SJSA1 (cell line): ENCODE results near the gene RYR2. TPM values are rescaled to one million over a fixed set of nuclear protein-coding genes. Genes with fewer than 3 reads are reported as not detected.
"Not testable (repeated sequence)": the region's sequence is repeated elsewhere in the genome, so short reads cannot be mapped to it uniquely, and the experiment has no call there.

Source experiments
- DNase-seq, 2 experiments: peaks; one replicate each; pipeline ENCODE4 v3.0.0-alpha.2; 2015 to 2020; ENCODE audit warnings: low spot score in 2 of 2, low read depth in 1 of 2
- H3K27ac ChIP-seq: fragments of 250-450 bp; sonication (Bioruptor Pico); 2 replicates; pipeline ENCODE4 v1.5.1; 2020; ENCODE audit warnings: mild to moderate bottlenecking, moderate library complexity
- H3K27me3 ChIP-seq: fragments of 250-450 bp; sonication (Bioruptor Pico); replicated peaks from 2 replicates; pipeline ENCODE4 v1.5.1; 2020; ENCODE audit warnings: mild to moderate bottlenecking, moderate library complexity
- H3K36me3 ChIP-seq: fragments of 250-450 bp; sonication (Bioruptor Pico); 2 replicates; pipeline ENCODE4 v1.5.1; 2020; ENCODE audit warnings: mild to moderate bottlenecking
- H3K4me1 ChIP-seq: fragments of 250-450 bp; sonication (Bioruptor Pico); replicated peaks from 2 replicates; pipeline ENCODE4 v1.6.1; 2021; ENCODE audit warnings: mild to moderate bottlenecking
- H3K4me3 ChIP-seq: fragments of 250-450 bp; sonication (Bioruptor Pico); 2 replicates; pipeline ENCODE4 v1.5.1; 2020; ENCODE audit warnings: mild to moderate bottlenecking
- H3K9me3 ChIP-seq: fragments of 250-450 bp; sonication (Bioruptor Pico); replicated peaks from 2 replicates; pipeline ENCODE4 v1.5.1; 2020; ENCODE audit warnings: mild to moderate bottlenecking
- total RNA-seq: library from RNA; depleted of rRNA; stranded (reverse); fragments of >200 nt; shearing (Covaris generic); gene quantifications from 2 replicates; pipeline ENCODE4 v1.2.3, GENCODE V29; 2014

Gene RYR2
- total RNA-seq, 1 experiment from 2014 or later: not detected

- no peak overlapping the region for H3K4me3 ChIP-seq
- H3K36me3 ChIP-seq: no peaks in the 10 kb centered on the region
- DNase-seq: no peak
These were observed 799.5 kb downstream of the RYR2 start for GRCh38 chr1:237841485-237841884.

GRCh38 chr1:237843516-237843915, 801.5 kb downstream of the RYR2 start:
- not testable (repeated sequence) for H3K4me3 ChIP-seq, H3K9me3 ChIP-seq, H3K36me3 ChIP-seq, H3K27ac ChIP-seq, H3K27me3 ChIP-seq, H3K4me1 ChIP-seq, DNase-seq

More at GRCh38 chr1:237841485-237841884, 799.5 kb downstream of the RYR2 start:
- no peak overlapping the region for H3K27ac ChIP-seq
- H3K9me3 ChIP-seq: 0 out of 2 replicates have a peak, but pooled peaks cover 3% of the 10 kb centered on the region
- no peaks in the 10 kb centered on the region for H3K4me1 ChIP-seq
- no peaks in the 10 kb centered on the region for H3K27me3 ChIP-seq

GRCh38 chr1:237851210-237851845, 809.3 kb downstream of the RYR2 start:
- no peaks in the 10 kb centered on the region for H3K4me1 ChIP-seq
- no peaks in the 10 kb centered on the region for H3K27me3 ChIP-seq
- DNase-seq: no peak
- peaks cover 3% of the 10 kb centered on the region for H3K9me3 ChIP-seq
- no peaks in the 10 kb centered on the region for H3K36me3 ChIP-seq
- H3K27ac ChIP-seq: no peak overlapping the region
- no peak overlapping the region for H3K4me3 ChIP-seq

- H3K36me3 ChIP-seq: no peaks in the 10 kb centered on the region
- H3K27me3 ChIP-seq: no peaks in the 10 kb centered on the region
- peaks cover 3% of the 10 kb centered on the region for H3K9me3 ChIP-seq
- H3K4me3 ChIP-seq: no peak overlapping the region
- DNase-seq: no peak
- no peak overlapping the region for H3K27ac ChIP-seq
- H3K4me1 ChIP-seq: no peaks in the 10 kb centered on the region
These were observed 810.4 kb downstream of the RYR2 start for GRCh38 chr1:237852342-237852741.

- H3K9me3 ChIP-seq: peaks cover 3% of the 10 kb centered on the region; the same call in 1 of the 2 replicates
- H3K27ac ChIP-seq: no peak overlapping the region
- no peaks in the 10 kb centered on the region for H3K4me1 ChIP-seq
- H3K4me3 ChIP-seq: no peak overlapping the region
- no peak for DNase-seq
- no peaks in the 10 kb centered on the region for H3K27me3 ChIP-seq
- H3K36me3 ChIP-seq: no peaks in the 10 kb centered on the region
These were observed 815.5 kb downstream of the RYR2 start for GRCh38 chr1:237857455-237857854.

GRCh38 chr1:237858992-237859391, 817.0 kb downstream of the RYR2 start:
- no peak overlapping the region for H3K4me3 ChIP-seq
- no peaks in the 10 kb centered on the region for H3K9me3 ChIP-seq
- no peak overlapping the region for H3K27ac ChIP-seq
- DNase-seq: no peak
- no peaks in the 10 kb centered on the region for H3K36me3 ChIP-seq
- H3K4me1 ChIP-seq: no peaks in the 10 kb centered on the region
- H3K27me3 ChIP-seq: no peaks in the 10 kb centered on the region

GRCh38 chr1:237861944-237862343, 820.0 kb downstream of the RYR2 start:
- no peaks in the 10 kb centered on the region for H3K36me3 ChIP-seq
- DNase-seq: no peak
- H3K4me3 ChIP-seq: no peak overlapping the region
- no peaks in the 10 kb centered on the region for H3K27me3 ChIP-seq
- H3K4me1 ChIP-seq: no peaks in the 10 kb centered on the region
- no peaks in the 10 kb centered on the region; the same call in 1 of the 2 replicates for H3K9me3 ChIP-seq
- H3K27ac ChIP-seq: no peak overlapping the region

- Histone ChIP-seq H3K9me3 (no peaks in the 10 kb centered on the region; the same call in 1 of the 2 replicates), H3K4me1 (no peaks in the 10 kb centered on the region), H3K36me3 (no peaks in the 10 kb centered on the region), H3K4me3 (no peak overlapping the region), H3K27me3 (no peaks in the 10 kb centered on the region), H3K27ac (no peak overlapping the region)
- no peak for DNase-seq
These were observed 821.2 kb downstream of the RYR2 start for GRCh38 chr1:237863234-237863633.

GRCh38 chr1:237864338-237865244, 822.6 kb downstream of the RYR2 start:
- Histone ChIP-seq H3K4me1 (no peaks in the 10 kb centered on the region), H3K4me3 (no peak overlapping the region)
- DNase-seq: no peak

GRCh38 chr1:237867380-237867888, 825.5 kb downstream of the RYR2 start:
- Histone ChIP-seq H3K36me3 (no peaks in the 10 kb centered on the region), H3K9me3 (no peaks in the 10 kb centered on the region; the same call in 1 of the 2 replicates), H3K4me1 (no peaks in the 10 kb centered on the region), H3K27me3 (no peaks in the 10 kb centered on the region), H3K4me3 (no peak overlapping the region), H3K27ac (no peak overlapping the region)
- no peak for DNase-seq

More at GRCh38 chr1:237864338-237865244, 822.6 kb downstream of the RYR2 start:
- no peaks in the 10 kb centered on the region; the same call in 1 of the 2 replicates for H3K9me3 ChIP-seq
- H3K36me3 ChIP-seq: no peaks in the 10 kb centered on the region
- H3K27ac ChIP-seq: no peak overlapping the region
- H3K27me3 ChIP-seq: no peaks in the 10 kb centered on the region

- Histone ChIP-seq H3K36me3 (no peaks in the 10 kb centered on the region), H3K4me3 (no peak overlapping the region), H3K9me3 (no peaks in the 10 kb centered on the region; the same call in 1 of the 2 replicates), H3K27ac (no peak overlapping the region), H3K4me1 (no peaks in the 10 kb centered on the region), H3K27me3 (no peaks in the 10 kb centered on the region)
- no peak for DNase-seq
These were observed 827.0 kb downstream of the RYR2 start for GRCh38 chr1:237868817-237869600.

- Histone ChIP-seq H3K36me3 (no peaks in the 10 kb centered on the region), H3K4me3 (no peak overlapping the region), H3K27ac (no peak overlapping the region), H3K4me1 (no peaks in the 10 kb centered on the region), H3K27me3 (no peaks in the 10 kb centered on the region), H3K9me3 (no peaks in the 10 kb centered on the region)
- DNase-seq: no peak
These were observed 831.7 kb downstream of the RYR2 start for GRCh38 chr1:237873487-237874211.

- Histone ChIP-seq H3K27ac (no peak overlapping the region), H3K36me3 (no peaks in the 10 kb centered on the region), H3K9me3 (no peaks in the 10 kb centered on the region), H3K4me1 (no peaks in the 10 kb centered on the region), H3K27me3 (no peaks in the 10 kb centered on the region), H3K4me3 (no peak overlapping the region)
- no peak for DNase-seq
These were observed 833.3 kb downstream of the RYR2 start for GRCh38 chr1:237875291-237875690.
